Endothelial cell of umbilical vein (primary cell): ENCODE measurements around the gene NLGN1. TPM values are rescaled to one million over a fixed set of nuclear protein-coding genes. Genes with fewer than 3 reads are reported as not detected.

Source experiments
- BruUV-seq: library from RNA; stranded (reverse); fragments of 400-500 nt; replicated peaks from 2 replicates; lab custom pipeline; 2021; lab: Mats Ljungman, UMichigan
- CTCF ChIA-PET: fragments of 300-600, 350-600 bp; sonication (Branson Sonifier 250); formaldehyde crosslinking; loops from one replicate; lab custom pipeline; 2021; ENCODE audit warnings: antibody characterized with exemption, inconsistent platforms; lab: Charles Lee
- POLR2A ChIA-PET: fragments of 300-600, 350-600 bp; sonication (Branson Sonifier 250); formaldehyde crosslinking; loops from one replicate; lab custom pipeline; 2021; ENCODE audit warnings: antibody characterized with exemption, inconsistent platforms; lab: Charles Lee
- DNase-seq: peaks from one replicate; pipeline ENCODE4 v3.0.0-alpha.2; 2011; ENCODE audit warnings: low read depth, low spot score
- FAIRE-seq: peaks from 2 replicates; lab custom pipeline; 2011; peaks lifted over from hg19 to GRCh38; lab: Jason Lieb, UNC
- H2AFZ ChIP-seq: 2 replicates; pipeline ENCODE4 v1.6.0; 2012; ENCODE audit warnings: low read depth, low read length, control low read depth, inconsistent platforms
- H3K27ac ChIP-seq: 2 replicates; pipeline ENCODE4 v1.5.1; 2011; ENCODE audit warnings: low read depth, mild to moderate bottlenecking, control low read depth, low read length, moderate library complexity; ENCODE audit not compliant: insufficient read depth
- H3K27me3 ChIP-seq, 2 experiments: 2 replicates each; pipeline versions ENCODE4 v1.6.0 to v1.6.1; 2011; ENCODE audit warnings: low read length in 2 of 2, mixed read lengths in 1 of 2; ENCODE audit not compliant: control insufficient read depth in 2 of 2, insufficient read depth in 2 of 2
- H3K36me3 ChIP-seq, 2 experiments: 2 replicates in 1 of 2; 3 replicates in 1 of 2; pipeline ENCODE4 v1.5.1; 2011; ENCODE audit warnings: low read length in 2 of 2, mild to moderate bottlenecking in 1 of 2, moderate library complexity in 1 of 2; ENCODE audit not compliant: control insufficient read depth in 2 of 2, insufficient read depth in 2 of 2; ENCODE audit errors: extremely low read depth in 1 of 2
- H3K4me1 ChIP-seq: 3 replicates; pipeline ENCODE4 v1.5.1; 2011; ENCODE audit warnings: mild to moderate bottlenecking, low read length; ENCODE audit not compliant: control insufficient read depth, insufficient read depth; ENCODE audit errors: extremely low read depth
- H3K4me2 ChIP-seq: 2 replicates; pipeline ENCODE4 v1.6.1; 2011; ENCODE audit warnings: low read length, control low read depth, mixed read lengths; ENCODE audit not compliant: insufficient read depth
- H3K4me3 ChIP-seq, 3 experiments: fragments of 200-600 bp in 1 of 3; sonication (generic), shearing (Covaris generic) in 1 of 3; replicated peaks in 1 of 3; 2 replicates each; pipeline ENCODE4 v1.5.1; 2011 to 2016; ENCODE audit warnings: control low read depth in 3 of 3, low read length in 3 of 3, mild to moderate bottlenecking in 2 of 3, inconsistent platforms in 1 of 3, low read depth in 1 of 3, moderate library complexity in 1 of 3; ENCODE audit not compliant: insufficient read depth in 1 of 3
- H3K79me2 ChIP-seq: 2 replicates; pipeline ENCODE4 v1.6.0; 2012; ENCODE audit warnings: low read length, inconsistent platforms; ENCODE audit not compliant: control insufficient read depth, insufficient read depth
- H3K9ac ChIP-seq: replicated peaks from 2 replicates; pipeline ENCODE3; 2011; ENCODE audit warnings: low read length, control low read depth; ENCODE audit not compliant: insufficient read depth; ENCODE audit errors: extremely low read depth
- H3K9me1 ChIP-seq: replicated peaks from 3 replicates; pipeline ENCODE4 v1.6.0; 2011; ENCODE audit warnings: mild to moderate bottlenecking, low read length; ENCODE audit not compliant: control insufficient read depth, insufficient read depth; ENCODE audit errors: extremely low read depth
- H3K9me3 ChIP-seq: replicated peaks from 2 replicates; pipeline ENCODE4 v1.5.1; 2012; ENCODE audit warnings: low read length, inconsistent platforms; ENCODE audit not compliant: control insufficient read depth, insufficient read depth
- H4K20me1 ChIP-seq: replicated peaks from 2 replicates; pipeline ENCODE3; 2011; ENCODE audit warnings: mild to moderate bottlenecking, low read length; ENCODE audit not compliant: control insufficient read depth, insufficient read depth; ENCODE audit errors: extremely low read depth
- CTCF ChIP-seq, 2 donors: IDR thresholded peaks; 1 replicate in 1 of 2; 2 replicates in 1 of 2; pipeline ENCODE4 v1.5.1; 2011; ENCODE audit warnings: low read length in 2 of 2, mild to moderate bottlenecking in 2 of 2, moderate library complexity in 2 of 2, control low read depth in 1 of 2, inconsistent platforms in 1 of 2, low read depth in 1 of 2; ENCODE audit not compliant: insufficient read depth in 1 of 2; ENCODE audit errors: extremely low read depth in 1 of 2
- EZH2 ChIP-seq: IDR thresholded peaks from 2 replicates; pipeline ENCODE4 v1.6.1; 2012; ENCODE audit warnings: borderline replicate concordance, low read depth, mild to moderate bottlenecking, moderate library complexity, low read length, inconsistent platforms; ENCODE audit not compliant: severe bottlenecking
- FOS ChIP-seq: IDR thresholded peaks from 2 replicates; pipeline ENCODE4 v1.6.1; 2011; ENCODE audit warnings: mild to moderate bottlenecking, low read length, moderate library complexity, borderline replicate concordance; ENCODE audit not compliant: insufficient read depth
- GATA2 ChIP-seq: IDR thresholded peaks from 2 replicates; pipeline ENCODE4 v1.7.0; 2011; ENCODE audit warnings: low read depth, mild to moderate bottlenecking, moderate library complexity, mixed read lengths, low read length; ENCODE audit not compliant: insufficient read length, insufficient read depth
- JUN ChIP-seq: IDR thresholded peaks from 2 replicates; pipeline ENCODE4 v1.6.1; 2011; ENCODE audit warnings: borderline replicate concordance, low read depth; ENCODE audit not compliant: insufficient read length, insufficient read depth
- MAX ChIP-seq: IDR thresholded peaks from 2 replicates; pipeline ENCODE4 v1.6.1; 2011; ENCODE audit not compliant: insufficient read depth, insufficient read length
- MYC ChIP-seq: IDR thresholded peaks from one replicate; pipeline ENCODE4 v1.6.1; 2011; ENCODE audit warnings: mild to moderate bottlenecking, low read depth, low read length
- POLR2A ChIP-seq: IDR thresholded peaks from 2 replicates; pipeline ENCODE4 v1.6.1; 2012; ENCODE audit warnings: low read depth, mild to moderate bottlenecking, control low read depth, low read length
- POLR2AphosphoS5 ChIP-seq: IDR thresholded peaks from 2 replicates; pipeline ENCODE4 v1.6.1; 2012; ENCODE audit warnings: low read depth, mild to moderate bottlenecking, control low read depth, low read length, moderate library complexity; ENCODE audit not compliant: insufficient read depth
- dilution Hi-C: fragments of 300-500 bp; cut with MboI; formaldehyde crosslinking; loops from one replicate; pipeline ENCODE4 v1.15.0; 2019; ENCODE audit warnings: low sequenced_read_pairs; ENCODE audit not compliant: extremely low pct_ligation_motif_present
- intact Hi-C: fragments of 100-400 bp; cut with micrococcal nuclease; formaldehyde crosslinking; loops from one replicate; pipeline ENCODE4 v1.10.0; 2022
- polyA plus RNA-seq, 4 experiments: library from polyadenylated mRNA; depleted of rRNA in 3 of 4; stranded (reverse) in 3 of 4; unstranded in 1 of 4; fragments of >200 nt; gene quantifications; 2 replicates each; pipeline versions ENCODE4 v1.2.1 to v1.2.3, GENCODE V29; 2011 to 2012; ENCODE audit warnings: missing spikeins in 1 of 4
- total RNA-seq: library from RNA; stranded (reverse); gene quantifications from 2 replicates; pipeline ENCODE4 v1.2.3, GENCODE V29; 2021

Gene NLGN1
- total and polyA plus RNA-seq, 2 donors (not counting 3 experiments of a cell fraction or from before 2014, with no cell fraction given): 7.9 to 16.3 TPM

DNA sequence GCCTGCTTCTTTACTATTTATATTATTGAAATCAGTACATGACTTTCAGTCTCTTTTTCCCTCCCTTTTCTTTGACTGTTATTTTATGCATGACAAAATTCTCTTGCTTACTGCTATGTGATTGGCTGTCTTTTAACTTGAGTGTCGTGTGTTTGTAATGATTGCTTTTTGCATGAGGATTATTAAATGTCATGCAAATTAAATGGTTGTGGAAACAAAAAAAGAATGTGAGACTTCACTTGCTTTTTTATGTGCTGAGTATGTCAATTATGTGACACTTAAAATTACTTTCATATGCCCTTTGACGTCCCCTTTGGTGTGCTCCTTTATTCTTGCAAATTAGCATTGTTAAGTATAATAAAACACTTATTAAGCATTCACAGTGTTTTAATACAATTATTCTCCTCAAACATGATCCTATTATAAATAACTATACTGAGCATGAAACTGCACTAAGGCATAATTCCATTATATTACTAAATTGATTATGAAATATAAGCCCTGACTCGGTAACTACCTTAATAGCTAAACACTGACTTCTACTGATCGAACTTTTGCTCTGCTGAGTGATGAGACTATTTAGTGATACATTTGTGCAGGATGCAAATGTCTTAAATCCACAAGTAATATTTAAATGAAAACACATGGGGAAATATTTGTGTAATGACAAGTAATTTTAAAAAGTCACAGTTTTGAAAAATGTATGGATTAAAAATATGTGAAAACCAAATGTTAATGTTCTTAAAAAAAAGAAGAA is 401.7 kb downstream of the NLGN1 start:
- Histone ChIP-seq H3K4me1 (no peaks in the 10 kb centered on the region), H3K4me2 (no peak overlapping the region), H3K79me2 (no peaks in the 10 kb centered on the region), H3K9me3 (no peaks in the 10 kb centered on the region), H3K4me3 (no peak overlapping the region), H4K20me1 (no peaks in the 10 kb centered on the region), H3K9ac (no peak overlapping the region), H3K36me3 (no peaks in the 10 kb centered on the region), H3K27me3 (no peaks in the 10 kb centered on the region), H3K9me1 (no peaks in the 10 kb centered on the region), H3K27ac (no peak overlapping the region), H2AFZ (no peak overlapping the region)
- FAIRE-seq (no peak), DNase-seq (no peak)
- TF ChIP-seq EZH2 (no peak), CTCF (IDR thresholded peaks at IDR 0.05; ENCODE audit: extremely low read depth in 1 of 2, insufficient read depth in 1 of 2, low read depth in 1 of 2, low read length in 2 of 2) (no peak), GATA2 (no peak), MAX (no peak), FOS (no peak), MYC (no peak), POLR2A (no peak), POLR2AphosphoS5 (no peak), JUN (no peak)
- CTCF ChIA-PET: no interaction called here
- BruUV-seq: no TSS peak
- intact Hi-C loops (no loop called here), dilution Hi-C loops (no loop called here)
- POLR2A ChIA-PET: no interaction called here
